ENCODE results near the gene GMDS. TPM values are rescaled to one million over a fixed set of nuclear protein-coding genes. Genes with fewer than 3 reads are reported as not detected.

The GMDS gene
- total and polyA plus RNA-seq, 2 of the 8 experiments (the other 6 are each of a cell fraction or from before 2014, with no cell fraction given), result 16.8 to 50.0 TPM

GRCh38 chr6:1764397-1764987 lies 480.9 kb downstream of the GMDS start (continued):
- TF ChIP-seq CHD7 (IDR thresholded peaks at IDR 0.05; ENCODE audit: insufficient replicate concordance, low read length) (no peak), NRF1 (IDR thresholded peaks at IDR 0.05; ENCODE audit: low read depth, low read length) (no peak), TAF1 (IDR thresholded peaks at IDR 0.05; ENCODE audit: low read depth, low read length) (no peak), CTBP2 (IDR thresholded peaks at IDR 0.05; ENCODE audit: borderline replicate concordance, insufficient read depth, insufficient read length, low read length) (no peak), SP2 (IDR thresholded peaks at IDR 0.05; ENCODE audit: low read length) (no peak), E2F6 (IDR thresholded peaks at IDR 0.05) (no peak), CREB1 (IDR thresholded peaks at IDR 0.05) (no peak), CHD2 (IDR thresholded peaks at IDR 0.05; ENCODE audit: low read length) (no peak), KDM1A (IDR thresholded peaks at IDR 0.05; ENCODE audit: borderline replicate concordance, low read length) (no peak)
